Peyer's patch (tissue), 4 donors: ENCODE results near the gene AUTS2. TPM values are rescaled to one million over a fixed set of nuclear protein-coding genes. Genes with fewer than 3 reads are reported as not detected.

ENCODE experiments used
- DNase-seq, 3 donors: peaks; one replicate each; pipeline ENCODE4 v3.0.0-alpha.2; 2017 to 2019
- H3K27ac ChIP-seq, 4 donors: fragments of 200-600 bp; sonication (generic); one replicate each; pipeline ENCODE4 v1.5.1; 2016 to 2019
- H3K27me3 ChIP-seq, 2 donors: fragments of 200-600 bp; sonication (generic); one replicate each; pipeline ENCODE4 v1.5.1; 2019
- H3K36me3 ChIP-seq, 3 donors: fragments of 200-600 bp; sonication (generic); one replicate each; pipeline ENCODE4 v1.5.1; 2016 to 2019
- H3K4me1 ChIP-seq, 4 donors: fragments of 200-600 bp; sonication (generic); one replicate each; pipeline ENCODE4 v1.5.1; 2016 to 2019
- H3K4me3 ChIP-seq, 4 donors: fragments of 200-600 bp; sonication (generic); 1 replicate in 3 of 4; 2 replicates in 1 of 4; pipeline ENCODE4 v1.5.1; 2016 to 2019; ENCODE audit warnings: mild to moderate bottlenecking in 1 of 4
- H3K9me3 ChIP-seq, 4 donors: fragments of 200-600 bp; sonication (generic); one replicate each; pipeline ENCODE4 v1.5.1; 2016 to 2019; ENCODE audit warnings: mild to moderate bottlenecking in 1 of 4
- POLR2A ChIP-seq, 2 donors: fragments of 450-650 bp; IDR thresholded peaks; one replicate each; pipeline ENCODE4 v1.5.1; 2017; ENCODE audit warnings: antibody characterized with exemption in 2 of 2, mild to moderate bottlenecking in 2 of 2, moderate library complexity in 2 of 2
- total RNA-seq, 4 donors: library from RNA; depleted of rRNA; stranded (reverse); fragments of >200 nt; gene quantifications; one replicate each; pipeline ENCODE4 v1.1.0, GENCODE V29; 2016
- TF ChIP-seq, protein P1 (sequence below), 6 experiments: fragments of 450-650 bp in 4 of 6; fragments of 200-600 bp in 2 of 6; sonication (generic) in 1 of 6; IDR thresholded peaks; one replicate each; pipeline ENCODE4 v1.5.1; 2017 to 2019; ENCODE audit warnings: antibody characterized with exemption in 6 of 6, mild to moderate bottlenecking in 3 of 6, moderate library complexity in 1 of 6

Gene AUTS2
- total RNA-seq, 4 donors from 2014 or later = 55.9 to 90.0 (median 72.6) TPM

DNA sequence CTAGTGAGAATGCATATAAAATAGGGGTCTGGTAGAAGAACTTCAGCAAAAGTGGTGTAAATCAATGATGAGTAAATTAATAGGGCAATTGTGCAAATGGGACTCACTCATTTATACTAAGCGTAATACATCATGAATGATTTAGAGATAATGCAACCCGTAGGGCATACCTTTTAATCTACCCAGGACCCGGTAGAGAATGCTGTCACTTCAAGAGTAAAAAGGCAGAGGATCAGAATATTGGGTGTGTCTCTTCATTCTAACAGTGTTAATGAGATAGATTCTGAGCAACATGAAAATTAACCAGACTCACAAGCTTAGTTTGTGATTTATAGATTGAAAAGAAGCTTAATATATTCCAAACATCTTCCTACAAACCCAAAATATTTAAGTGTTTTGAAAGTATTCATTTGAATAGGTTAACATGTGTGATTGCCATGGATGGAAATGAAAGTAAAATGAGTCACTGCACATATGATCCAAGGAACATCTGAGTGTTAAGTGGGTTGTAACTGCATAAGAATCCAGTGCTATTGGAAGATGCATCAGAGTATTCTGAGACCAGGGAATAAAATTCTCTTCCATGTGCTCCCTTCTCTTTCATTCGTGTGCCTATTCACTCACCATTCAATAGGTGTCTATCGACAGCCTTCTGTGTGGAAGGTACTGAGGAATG lies 690.6 kb downstream of the AUTS2 start:
- H3K4me1 ChIP-seq = no peaks in the 10 kb centered on the region
- TF ChIP-seq, protein P1, sequence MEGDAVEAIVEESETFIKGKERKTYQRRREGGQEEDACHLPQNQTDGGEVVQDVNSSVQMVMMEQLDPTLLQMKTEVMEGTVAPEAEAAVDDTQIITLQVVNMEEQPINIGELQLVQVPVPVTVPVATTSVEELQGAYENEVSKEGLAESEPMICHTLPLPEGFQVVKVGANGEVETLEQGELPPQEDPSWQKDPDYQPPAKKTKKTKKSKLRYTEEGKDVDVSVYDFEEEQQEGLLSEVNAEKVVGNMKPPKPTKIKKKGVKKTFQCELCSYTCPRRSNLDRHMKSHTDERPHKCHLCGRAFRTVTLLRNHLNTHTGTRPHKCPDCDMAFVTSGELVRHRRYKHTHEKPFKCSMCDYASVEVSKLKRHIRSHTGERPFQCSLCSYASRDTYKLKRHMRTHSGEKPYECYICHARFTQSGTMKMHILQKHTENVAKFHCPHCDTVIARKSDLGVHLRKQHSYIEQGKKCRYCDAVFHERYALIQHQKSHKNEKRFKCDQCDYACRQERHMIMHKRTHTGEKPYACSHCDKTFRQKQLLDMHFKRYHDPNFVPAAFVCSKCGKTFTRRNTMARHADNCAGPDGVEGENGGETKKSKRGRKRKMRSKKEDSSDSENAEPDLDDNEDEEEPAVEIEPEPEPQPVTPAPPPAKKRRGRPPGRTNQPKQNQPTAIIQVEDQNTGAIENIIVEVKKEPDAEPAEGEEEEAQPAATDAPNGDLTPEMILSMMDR (IDR thresholded peaks at IDR 0.05) = no peak
- no peak for TF ChIP-seq POLR2A (IDR thresholded peaks at IDR 0.05)
- H3K36me3 ChIP-seq = no peaks in the 10 kb centered on the region

GRCh38 chr7:70292716-70293115 lies 694.4 kb downstream of the AUTS2 start:
- H3K27ac ChIP-seq = no peak overlapping the region
- H3K27me3 ChIP-seq = no peaks in the 10 kb centered on the region
- no peak for DNase-seq
- H3K9me3 ChIP-seq = no peaks in the 10 kb centered on the region
- no peaks in the 10 kb centered on the region for H3K4me1 ChIP-seq
- TF ChIP-seq POLR2A (IDR thresholded peaks at IDR 0.05) = no peak
- TF ChIP-seq, protein P1 (IDR thresholded peaks at IDR 0.05) = no peak
- H3K36me3 ChIP-seq = no peaks in the 10 kb centered on the region
- H3K4me3 ChIP-seq = no peak overlapping the region

More for the DNA sequence above, 690.6 kb downstream of the AUTS2 start:
- no peak for DNase-seq
- H3K9me3 ChIP-seq = no peaks in the 10 kb centered on the region
- H3K4me3 ChIP-seq = no peak overlapping the region
- no peaks in the 10 kb centered on the region for H3K27me3 ChIP-seq
- H3K27ac ChIP-seq = no peak overlapping the region

- Histone ChIP-seq H3K36me3 (no peaks in the 10 kb centered on the region), H3K4me1 (no peaks in the 10 kb centered on the region), H3K27me3 (no peaks in the 10 kb centered on the region), H3K4me3 (no peak overlapping the region), H3K9me3 (no peaks in the 10 kb centered on the region), H3K27ac (no peak overlapping the region)
- no peak for DNase-seq
- no peak for TF ChIP-seq POLR2A (IDR thresholded peaks at IDR 0.05)
- TF ChIP-seq, protein P1 (IDR thresholded peaks at IDR 0.05) = no peak
Observed at GRCh38 chr7:70294211-70294911, 696.1 kb downstream of the AUTS2 start.

DNA sequence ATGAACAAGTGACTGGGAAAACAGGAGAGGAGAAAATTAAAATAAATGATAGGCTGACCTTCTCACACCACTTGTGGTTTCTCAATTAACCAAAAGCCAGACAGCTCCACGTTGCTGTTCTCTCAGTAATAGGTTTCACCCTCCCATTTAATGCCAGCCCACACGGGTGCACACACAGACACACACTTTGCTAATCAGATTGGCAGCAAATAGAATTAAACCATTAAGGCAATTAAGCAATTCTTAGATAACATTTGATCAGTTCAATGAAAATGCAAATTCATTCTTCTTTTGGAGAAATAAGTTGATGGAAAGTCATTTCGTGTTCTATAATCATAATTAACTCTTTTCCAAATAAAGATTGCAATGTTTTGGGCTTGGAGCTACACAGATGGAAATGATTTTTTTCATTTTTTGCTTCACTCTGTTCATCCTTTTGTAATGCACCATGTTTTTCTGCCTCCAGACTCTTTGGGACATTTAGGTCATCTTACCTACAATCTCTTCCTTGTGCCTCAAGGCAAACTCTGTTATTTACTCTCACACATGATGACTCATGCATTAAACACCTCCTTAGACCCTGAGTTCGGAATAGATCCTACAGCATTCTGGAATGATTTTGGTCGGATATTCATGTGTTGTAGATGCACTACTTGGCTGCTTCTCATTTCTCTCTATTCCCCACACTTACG lies 700.7 kb downstream of the AUTS2 start:
- H3K27ac ChIP-seq = no peak overlapping the region
- H3K4me1 ChIP-seq = no peaks in the 10 kb centered on the region
- DNase-seq = no peak
- no peaks in the 10 kb centered on the region for H3K9me3 ChIP-seq
- TF ChIP-seq, protein P1 (IDR thresholded peaks at IDR 0.05) = no peak
- TF ChIP-seq POLR2A (IDR thresholded peaks at IDR 0.05) = no peak
- H3K4me3 ChIP-seq = no peak overlapping the region
- H3K27me3 ChIP-seq = no peaks in the 10 kb centered on the region
- H3K36me3 ChIP-seq = no peaks in the 10 kb centered on the region

- H3K9me3 ChIP-seq = no peaks in the 10 kb centered on the region
- TF ChIP-seq, protein P1 (IDR thresholded peaks at IDR 0.05) = no peak
- TF ChIP-seq POLR2A (IDR thresholded peaks at IDR 0.05) = no peak
- no peaks in the 10 kb centered on the region for H3K4me1 ChIP-seq
- DNase-seq = no peak
- H3K27ac ChIP-seq = no peak overlapping the region
- no peak overlapping the region for H3K4me3 ChIP-seq
- H3K27me3 ChIP-seq = no peaks in the 10 kb centered on the region
- H3K36me3 ChIP-seq = no peaks in the 10 kb centered on the region
Observed at GRCh38 chr7:70299472-70299807, 701.2 kb downstream of the AUTS2 start.
